IMR-90 (cell line): ENCODE results near the gene CASTOR1. TPM values are rescaled to one million over a fixed set of nuclear protein-coding genes. Genes with fewer than 3 reads are reported as not detected.

ENCODE experiments used
- ATAC-seq: fragments of 200-7000 bp; cut with Tn5 transposase; 2 replicates; pipeline ENCODE4 v1.9.1; 2020; ENCODE audit warnings: low read depth, mild to moderate bottlenecking, moderate library complexity
- BruUV-seq: library from RNA; stranded (reverse); fragments of 400-500 nt; replicated peaks from 2 replicates; lab custom pipeline; 2021; lab: Mats Ljungman, UMichigan
- CTCF ChIA-PET: fragments of 300-600 bp; formaldehyde crosslinking; extraction: SDS; loops from one replicate; lab custom pipeline; 2021; ENCODE audit warnings: antibody characterized with exemption; lab: Yijun Ruan, JAX
- POLR2A ChIA-PET: fragments of 300-600 bp; sonication (Branson Sonifier 250); formaldehyde crosslinking; loops from one replicate; lab custom pipeline; 2022; ENCODE audit warnings: antibody characterized with exemption; ENCODE audit not compliant: unreplicated experiment; lab: Charles Lee
- DNase-seq: peaks from one replicate; pipeline ENCODE4 v3.0.0; 2013
- H2AFZ ChIP-seq: replicated peaks from 2 replicates; pipeline ENCODE3; 2013; ENCODE audit warnings: low read length, mild to moderate bottlenecking; ENCODE audit not compliant: poor library complexity
- H2AK5ac ChIP-seq: 2 replicates; pipeline ENCODE4 v1.6.1; 2013; ENCODE audit warnings: low read depth, low read length, inconsistent platforms
- H2AK9ac ChIP-seq: replicated peaks from 2 replicates; pipeline ENCODE3; 2013; ENCODE audit warnings: mild to moderate bottlenecking, low read depth, low read length, moderate library complexity; ENCODE audit not compliant: poor library complexity
- H2BK120ac ChIP-seq: 2 replicates; pipeline ENCODE4 v1.6.1; 2013; ENCODE audit warnings: low read depth, low read length, inconsistent platforms
- H2BK15ac ChIP-seq: 3 replicates; pipeline ENCODE4 v1.6.1; 2013; ENCODE audit warnings: low read depth, low read length, inconsistent platforms
- H2BK20ac ChIP-seq: 2 replicates; pipeline ENCODE4 v1.6.1; 2013; ENCODE audit warnings: low read depth, mild to moderate bottlenecking, inconsistent platforms, low read length, moderate library complexity
- H2BK5ac ChIP-seq: 2 replicates; pipeline ENCODE4 v1.6.1; 2013; ENCODE audit warnings: mild to moderate bottlenecking, low read depth, low read length, inconsistent platforms; ENCODE audit not compliant: poor library complexity, severe bottlenecking
- H3K14ac ChIP-seq: replicated peaks from 2 replicates; pipeline ENCODE4 v1.6.1; 2013; ENCODE audit warnings: low read depth, low read length, inconsistent platforms
- H3K18ac ChIP-seq: 2 replicates; pipeline ENCODE4 v1.6.1; 2013; ENCODE audit warnings: low read depth, low read length, control low read depth
- H3K23ac ChIP-seq: 2 replicates; pipeline ENCODE4 v1.6.1; 2013; ENCODE audit warnings: low read depth, low read length, inconsistent platforms
- H3K27ac ChIP-seq: 2 replicates; pipeline ENCODE4 v1.5.1; 2013; ENCODE audit warnings: mild to moderate bottlenecking, control low read depth, low read length; ENCODE audit not compliant: insufficient read depth
- H3K27me3 ChIP-seq: 2 replicates; pipeline ENCODE4 v1.6.1; 2013; ENCODE audit warnings: low read length; ENCODE audit not compliant: control insufficient read depth, insufficient read depth
- H3K36me3 ChIP-seq: 2 replicates; pipeline ENCODE4 v1.6.1; 2013; ENCODE audit warnings: low read length, mixed read lengths; ENCODE audit not compliant: control insufficient read depth, insufficient read depth
- H3K4ac ChIP-seq: 2 replicates; pipeline ENCODE4 v1.6.1; 2013; ENCODE audit warnings: low read depth, low read length, inconsistent platforms
- H3K4me1 ChIP-seq: 2 replicates; pipeline ENCODE4 v1.6.1; 2013; ENCODE audit warnings: low read length, mixed read lengths; ENCODE audit not compliant: control insufficient read depth, insufficient read depth
- H3K4me2 ChIP-seq: 2 replicates; pipeline ENCODE4 v1.6.1; 2013; ENCODE audit warnings: low read depth, mild to moderate bottlenecking, control low read depth, low read length, moderate library complexity
- H3K4me3 ChIP-seq: 2 replicates; pipeline ENCODE4 v1.5.1; 2013; ENCODE audit warnings: low read depth, mild to moderate bottlenecking, control low read depth, low read length, moderate library complexity; ENCODE audit not compliant: insufficient read depth
- H3K56ac ChIP-seq: 2 replicates; pipeline ENCODE4 v1.6.1; 2013; ENCODE audit warnings: low read length, inconsistent platforms; ENCODE audit not compliant: insufficient read depth; ENCODE audit errors: extremely low read depth
- H3K79me1 ChIP-seq, 2 experiments: 2 replicates each; pipeline ENCODE4 v1.6.1; 2013; ENCODE audit warnings: low read length in 2 of 2, inconsistent platforms in 1 of 2, low read depth in 1 of 2
- H3K9ac ChIP-seq: 2 replicates; pipeline ENCODE4 v1.6.1; 2013; ENCODE audit warnings: low read depth, low read length, control low read depth
- H3K9me1 ChIP-seq: 2 replicates; pipeline ENCODE4 v1.6.1; 2013; ENCODE audit warnings: low read length, inconsistent platforms; ENCODE audit not compliant: insufficient read depth
- H3K9me3 ChIP-seq: 2 replicates; pipeline ENCODE4 v1.6.1; 2013; ENCODE audit warnings: low read length; ENCODE audit not compliant: control insufficient read depth, insufficient read depth
- H4K20me1 ChIP-seq: 2 replicates; pipeline ENCODE4 v1.6.1; 2013; ENCODE audit warnings: low read length, inconsistent platforms; ENCODE audit not compliant: insufficient read depth
- H4K5ac ChIP-seq: 2 replicates; pipeline ENCODE4 v1.6.1; 2013; ENCODE audit warnings: mild to moderate bottlenecking, low read depth, low read length, control low read depth
- H4K8ac ChIP-seq, 2 experiments: 2 replicates each; pipeline ENCODE4 v1.6.1; 2013; ENCODE audit warnings: low read depth in 2 of 2, low read length in 2 of 2, control low read depth in 1 of 2, inconsistent platforms in 1 of 2
- H4K91ac ChIP-seq: 2 replicates; pipeline ENCODE4 v1.6.1; 2013; ENCODE audit warnings: low read depth, low read length, inconsistent platforms; ENCODE audit not compliant: insufficient read depth
- CEBPB ChIP-seq: IDR thresholded peaks from 2 replicates; pipeline ENCODE4 v1.6.1; 2012; ENCODE audit warnings: low read depth, low read length, improper control_type of control experiment
- FOS ChIP-seq: fragments of 150-350 bp; IDR thresholded peaks from 2 replicates; pipeline ENCODE4 v1.6.1; 2016; ENCODE audit warnings: low read depth, low read length
- MAFK ChIP-seq: IDR thresholded peaks from 2 replicates; pipeline ENCODE4 v1.6.1; 2012; ENCODE audit warnings: low read depth, low read length, improper control_type of control experiment
- POLR2A ChIP-seq: IDR thresholded peaks from 2 replicates; pipeline ENCODE4 v1.6.1; 2012; ENCODE audit warnings: mild to moderate bottlenecking, low read depth, low read length
- RAD21 ChIP-seq: IDR thresholded peaks from 2 replicates; pipeline ENCODE4 v1.6.1; 2012; ENCODE audit warnings: low read length, improper control_type of control experiment
- WGBS, 2 experiments: methylation state at CpG; one replicate each; pipeline versions ENCODE4 v1.1.5 to v1.1.7; 2013; ENCODE audit warnings: missing lambda C conversion rate in 2 of 2; ENCODE audit not compliant: insufficient read length in 1 of 2; ENCODE audit errors: extremely low coverage in 2 of 2; 5-methylcytosine and 5-hydroxymethylcytosine counted together
- dilution Hi-C: fragments of 300-500 bp; cut with HindIII; formaldehyde crosslinking; loops from one replicate; pipeline ENCODE4 v1.14.3; 2018; ENCODE audit warnings: low sequenced_read_pairs; ENCODE audit not compliant: unreplicated experiment
- in situ Hi-C: fragments of 300-500 bp; cut with MboI; formaldehyde crosslinking; loops from 3 replicates; pipeline ENCODE4 v1.14.3; 2019; ENCODE audit warnings: low sequenced_read_pairs, inconsistent platforms, mixed read lengths
- intact Hi-C: fragments of 100-400 bp; cut with micrococcal nuclease; formaldehyde crosslinking; loops from 2 replicates; pipeline ENCODE4 v1.10.0; 2022
- polyA plus RNA-seq, 3 experiments: library from polyadenylated mRNA; depleted of rRNA; stranded (reverse); fragments of >200 nt; gene quantifications; 2 replicates each; pipeline ENCODE4 v1.2.3, GENCODE V29; 2012; ENCODE audit warnings: low replicate concordance in 1 of 3
- total RNA-seq: library from RNA; depleted of rRNA; stranded (reverse); fragments of >200 nt; gene quantifications from 2 replicates; pipeline ENCODE4 v1.2.3, GENCODE V29; 2012

CASTOR1 gene
- total and polyA plus RNA-seq, 2 of the 4 experiments (the other 2 are of a cell fraction) = 10.6 to 23.5 TPM

DNA sequence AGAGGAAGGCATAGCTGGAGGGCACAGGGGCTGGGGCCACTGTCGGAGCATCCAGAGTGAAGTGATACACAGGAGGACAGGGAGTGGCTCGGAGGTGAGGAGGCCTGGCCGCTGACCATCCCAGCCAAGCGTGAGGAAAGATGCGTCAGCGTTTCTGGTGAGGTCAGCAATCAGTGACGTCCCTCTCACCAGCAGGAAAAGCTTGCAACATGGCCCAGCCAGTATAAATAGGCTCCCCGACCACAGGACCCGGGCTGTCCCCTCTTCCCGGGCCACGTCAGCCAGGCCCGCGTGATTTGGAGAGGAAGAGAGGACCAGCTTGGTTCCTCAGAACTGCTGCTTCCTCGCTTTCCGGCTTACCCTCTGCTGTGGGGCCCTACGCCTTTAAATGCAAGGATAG lies 18.5 kb downstream of the CASTOR1 start:
- H3K79me1 ChIP-seq = no peaks in the 10 kb centered on the region
- H2BK20ac ChIP-seq = no peak overlapping the region
- DNase-seq (peak; percentile 81), ATAC-seq (peak; percentile 33)
- no peaks in the 10 kb centered on the region for H4K20me1 ChIP-seq
- ChIA-PET CTCF (no interaction called here), POLR2A (interaction anchor here (0.5 kb wide), 1 partner anchor 21 kb away, joined by 3 read pairs; no protein-coding TSS in a partner anchor)
- H2AK5ac ChIP-seq = peak overlapping the region; percentile 65; the same call in 1 of the 2 replicates
- no peak overlapping the region; a peak in 1 of 4 replicates for H4K8ac ChIP-seq
- H3K9me1 ChIP-seq = no peaks in the 10 kb centered on the region
- BruUV-seq = no TSS peak
- intact Hi-C loops = no loop called here
- in situ Hi-C loops = no loop called here
- H3K36me3 ChIP-seq = no peaks in the 10 kb centered on the region
- H2BK15ac ChIP-seq = no peak overlapping the region
- TF ChIP-seq FOS (0 out of 2 replicates have a peak, but pooled peaks have one; percentile 26), CEBPB (peak; percentile 73), RAD21 (no peak), POLR2A (0 out of 2 replicates have a peak, but pooled peaks have one; percentile 26), MAFK (peak; percentile 80)
- H3K27ac ChIP-seq = no peak overlapping the region
- no peak overlapping the region for H3K4me2 ChIP-seq
- peak overlapping the region; percentile 80 for H2AFZ ChIP-seq
- H3K4me1 ChIP-seq = no peaks in the 10 kb centered on the region
- H3K9me3 ChIP-seq = no peaks in the 10 kb centered on the region
- H4K91ac ChIP-seq = no peak overlapping the region
- dilution Hi-C loops = no loop called here
- no peak overlapping the region for H2BK120ac ChIP-seq
- no peak overlapping the region for H3K23ac ChIP-seq
- no peak overlapping the region for H3K56ac ChIP-seq
- H2BK5ac ChIP-seq = no peak overlapping the region
- no peak overlapping the region for H4K5ac ChIP-seq
- no peaks in the 10 kb centered on the region for H3K27me3 ChIP-seq
- H3K14ac ChIP-seq = no peak overlapping the region
- 48% methylated on average over 9 of the region's 16 CpGs; no CpG with 5 or more reads in 1 of the 2 experiments for WGBS, 2 experiments
- no peak overlapping the region for H3K9ac ChIP-seq
- no peak overlapping the region for H3K4ac ChIP-seq
- H3K4me3 ChIP-seq = no peak overlapping the region
- H2AK9ac ChIP-seq = peak overlapping the region; percentile 82
- no peak overlapping the region for H3K18ac ChIP-seq
